HG03565 (cell line): ENCODE results near the gene ZNF789.
"Not testable (repeated sequence)": the region's sequence is repeated elsewhere in the genome, so short reads cannot be mapped to it uniquely, and the experiment has no call there.

Source experiments
- ATAC-seq: cut with Tn5 transposase; IDR thresholded peaks from one replicate; pipeline ENCODE4 v1.9.1; 2021; ENCODE audit warnings: mild to moderate bottlenecking, moderate library complexity; ENCODE audit not compliant: unreplicated experiment

Gene ZNF789

DNA sequence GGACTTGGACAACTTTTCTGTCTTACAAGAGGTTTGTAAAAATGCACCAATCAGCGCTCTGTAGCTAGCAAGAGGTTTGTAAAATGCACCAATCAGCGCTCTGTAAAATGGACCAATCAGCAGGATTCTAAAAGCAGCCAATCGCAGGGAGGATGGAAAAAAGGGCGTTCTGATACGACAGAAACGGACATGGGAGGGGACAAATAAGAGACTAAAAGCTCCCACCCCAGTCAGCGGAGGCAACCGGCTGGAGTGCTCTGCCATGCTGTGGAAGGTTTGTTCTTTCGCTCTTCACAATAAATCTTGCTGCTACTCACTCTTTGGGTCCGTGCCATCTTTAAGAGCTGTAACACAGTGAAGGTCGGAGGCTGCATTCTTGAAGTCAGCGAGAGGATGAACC, 28.5 kb downstream of the ZNF789 start:
- not testable (repeated sequence) for ATAC-seq

DNA sequence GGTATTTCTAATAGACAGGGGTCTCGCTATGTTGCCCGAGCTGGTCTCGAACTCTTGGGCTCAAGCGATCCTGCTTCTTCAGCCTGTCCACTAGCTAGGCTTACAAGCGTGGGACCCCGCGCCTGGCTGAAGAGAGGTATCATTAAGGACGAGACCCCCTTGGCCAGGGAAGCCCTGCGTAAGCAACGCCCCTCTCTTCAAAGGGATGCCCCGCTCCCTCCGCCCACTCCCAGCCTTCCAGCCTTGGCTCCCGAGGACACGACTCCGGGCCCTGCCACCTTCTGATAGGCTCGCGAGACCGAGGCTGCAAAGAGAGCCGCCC, 31.6 kb downstream of the ZNF789 start:
- no peak for ATAC-seq

DNA sequence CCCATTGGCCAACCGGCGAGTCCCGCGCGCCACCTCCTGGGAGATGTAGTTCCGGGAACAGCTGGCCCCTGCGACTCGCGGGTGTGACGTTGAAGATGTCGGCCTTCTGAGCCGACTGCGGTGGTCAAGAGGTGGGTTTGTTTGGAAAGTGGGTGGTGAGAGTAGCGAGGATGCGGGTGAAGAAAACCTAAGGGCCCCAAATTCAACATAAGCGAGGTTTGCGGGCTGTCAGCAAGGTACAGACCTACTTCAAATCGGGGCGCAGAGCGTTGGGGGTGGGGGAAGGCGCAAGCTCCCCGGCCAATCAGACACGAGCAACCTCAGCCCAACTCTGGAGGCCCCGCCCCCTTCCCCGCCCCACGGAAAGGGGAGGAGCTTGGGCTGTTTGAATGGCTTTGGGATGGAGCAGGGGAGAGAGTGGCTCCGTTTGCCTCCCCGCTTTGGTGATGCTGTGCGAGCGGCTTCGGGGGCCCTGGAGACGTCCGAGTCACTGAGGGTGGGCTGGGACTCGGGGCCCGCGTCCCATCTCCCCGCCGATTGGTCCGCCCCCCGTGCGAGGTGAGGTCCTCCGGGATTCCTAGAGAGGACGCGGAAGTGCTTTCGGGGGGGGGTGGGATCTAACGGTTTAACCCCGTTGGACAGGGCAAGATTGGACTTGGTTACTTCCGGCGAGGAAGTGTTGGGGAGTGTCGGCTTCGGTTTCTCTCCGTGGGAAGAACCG, 32.1 kb downstream of the ZNF789 start, which contains the start of gene ZKSCAN5:
Gene ZKSCAN5, plus strand, starts transcription at position 60 of the 721 bp plus-strand sequence. CDS start 1,383 bp downstream, outside the sequence.
- ATAC-seq, result peak; percentile 73

DNA sequence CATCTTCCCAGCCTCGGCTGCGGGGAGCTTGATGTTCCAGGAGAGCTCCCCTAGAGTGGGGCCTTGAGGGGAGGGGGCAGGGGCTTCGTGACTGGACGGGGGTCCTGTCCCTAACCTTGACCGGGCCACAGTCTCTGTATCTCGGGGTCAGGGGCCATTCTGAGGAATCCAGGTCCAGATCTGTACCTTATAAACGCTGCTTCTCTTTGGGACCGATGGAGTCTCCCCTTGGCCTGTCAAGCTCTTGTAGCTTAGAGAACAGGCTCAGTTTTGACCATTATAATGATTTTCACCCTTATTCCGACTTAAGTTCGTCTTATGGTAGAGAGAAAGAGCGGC, 32.6 kb downstream of the ZNF789 start:
- ATAC-seq, result no peak

DNA sequence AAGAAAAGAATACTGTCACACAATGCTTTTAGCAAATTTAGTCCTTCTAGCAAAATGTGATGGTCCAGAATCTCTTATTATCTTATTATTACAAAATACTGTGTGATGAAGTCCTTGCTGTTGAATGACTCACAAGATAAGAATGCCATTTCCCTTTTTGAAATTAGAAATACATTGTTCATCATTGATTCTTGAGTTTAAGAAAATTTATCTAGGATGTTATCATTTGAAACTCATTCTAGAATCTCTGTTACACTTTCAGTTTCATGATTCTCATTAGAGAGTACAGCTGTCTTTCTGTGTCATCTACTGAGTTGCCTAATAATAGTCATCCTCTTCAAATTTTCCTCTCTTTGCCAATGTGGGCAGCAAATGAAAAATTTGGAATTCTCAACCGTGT, 41.4 kb downstream of the ZNF789 start:
- no peak for ATAC-seq

DNA sequence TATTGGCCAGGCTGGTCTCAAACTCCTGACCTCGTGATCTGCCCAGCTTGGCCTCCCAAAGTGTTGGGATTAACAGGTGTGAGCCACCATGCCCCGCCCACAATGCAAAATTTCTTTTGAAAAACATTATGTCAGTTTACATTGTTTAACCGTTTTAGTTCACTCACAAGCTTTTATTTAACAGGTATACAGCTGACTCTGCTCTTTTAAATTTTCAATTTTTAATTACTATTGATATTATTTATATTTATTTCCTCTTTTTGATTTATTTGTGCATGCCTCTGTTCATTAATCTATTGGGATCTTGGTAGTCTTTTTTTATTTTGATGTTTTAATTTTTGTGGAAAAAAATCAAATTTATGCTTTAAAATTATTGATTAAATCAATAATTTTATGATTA, 48.7 kb downstream of the ZNF789 start:
- no peak for ATAC-seq

DNA sequence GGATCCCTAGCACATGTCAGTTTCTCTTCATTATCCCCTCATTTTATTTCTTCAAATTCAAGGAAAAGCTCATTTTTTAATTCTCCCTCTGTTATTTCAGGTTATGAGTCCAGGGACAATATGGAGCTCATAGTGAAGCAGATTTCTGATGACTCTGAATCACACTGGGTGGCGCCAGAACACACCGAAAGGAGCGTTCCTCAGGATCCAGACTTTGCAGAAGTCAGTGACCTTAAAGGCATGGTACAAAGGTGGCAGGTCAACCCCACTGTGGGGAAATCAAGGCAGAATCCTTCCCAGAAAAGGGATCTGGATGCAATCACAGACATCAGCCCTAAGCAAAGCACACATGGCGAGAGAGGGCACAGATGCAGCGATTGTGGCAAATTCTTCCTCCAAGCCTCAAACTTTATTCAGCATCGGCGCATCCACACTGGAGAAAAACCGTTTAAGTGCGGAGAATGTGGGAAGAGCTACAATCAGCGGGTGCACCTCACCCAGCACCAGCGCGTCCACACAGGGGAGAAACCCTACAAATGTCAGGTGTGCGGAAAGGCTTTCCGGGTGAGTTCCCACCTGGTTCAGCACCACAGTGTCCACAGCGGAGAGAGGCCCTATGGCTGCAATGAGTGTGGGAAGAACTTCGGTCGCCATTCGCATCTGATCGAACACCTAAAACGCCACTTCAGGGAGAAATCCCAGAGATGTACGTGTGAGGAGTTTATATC, 53.2 kb downstream of the ZNF789 start:
- no peak for ATAC-seq

DNA sequence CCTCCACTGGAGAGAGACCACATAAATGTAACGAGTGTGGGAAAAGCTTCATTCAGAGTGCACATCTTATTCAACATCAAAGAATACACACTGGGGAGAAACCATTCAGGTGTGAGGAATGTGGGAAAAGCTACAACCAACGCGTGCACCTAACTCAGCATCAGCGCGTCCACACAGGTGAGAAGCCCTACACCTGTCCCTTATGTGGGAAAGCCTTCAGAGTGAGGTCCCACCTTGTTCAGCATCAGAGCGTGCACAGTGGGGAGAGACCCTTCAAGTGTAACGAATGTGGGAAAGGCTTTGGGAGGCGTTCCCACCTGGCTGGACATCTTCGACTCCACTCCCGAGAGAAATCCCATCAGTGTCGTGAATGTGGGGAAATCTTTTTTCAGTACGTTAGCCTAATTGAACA, 58.7 kb downstream of the ZNF789 start:
- no peak for ATAC-seq

DNA sequence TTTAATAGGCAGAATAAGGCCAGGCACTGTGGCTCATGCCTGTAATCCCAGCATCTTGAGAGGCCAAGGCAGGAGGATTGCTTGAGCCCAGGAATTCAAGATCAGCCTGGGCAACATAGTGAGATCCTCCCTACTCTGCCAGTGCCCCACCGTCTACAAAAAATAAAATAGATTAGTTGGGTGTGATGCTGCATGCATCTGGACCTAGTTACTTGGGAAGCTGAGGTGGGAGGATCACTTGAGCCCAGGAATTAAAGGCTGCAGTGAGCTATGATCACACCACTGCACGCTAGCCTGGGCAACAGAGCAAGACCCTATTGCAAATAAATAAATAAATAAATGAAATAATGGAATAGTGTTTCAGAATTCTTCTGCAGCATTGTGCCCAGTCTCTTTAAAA, 63.0 kb downstream of the ZNF789 start:
- ATAC-seq, result no peak
